Mammary epithelial cell (primary cell): ENCODE data around the gene HOXA3.

ENCODE experiments used
- EZH2 ChIP-seq: IDR thresholded peaks from 2 replicates; pipeline ENCODE4 v1.6.1; 2012; ENCODE audit warnings: low read length, inconsistent platforms, borderline replicate concordance
- TF ChIP-seq, protein P1 (sequence below), 2 donors: IDR thresholded peaks in 1 of 2; conservative IDR thresholded peaks in 1 of 2; 2 replicates each; pipeline ENCODE4 v1.5.1; 2011 to 2012; ENCODE audit warnings: inconsistent platforms in 2 of 2, low read length in 2 of 2, mild to moderate bottlenecking in 2 of 2, control low read depth in 1 of 2, low read depth in 1 of 2; ENCODE audit not compliant: insufficient read depth in 1 of 2; ENCODE audit errors: extremely low read depth in 1 of 2

DNA sequence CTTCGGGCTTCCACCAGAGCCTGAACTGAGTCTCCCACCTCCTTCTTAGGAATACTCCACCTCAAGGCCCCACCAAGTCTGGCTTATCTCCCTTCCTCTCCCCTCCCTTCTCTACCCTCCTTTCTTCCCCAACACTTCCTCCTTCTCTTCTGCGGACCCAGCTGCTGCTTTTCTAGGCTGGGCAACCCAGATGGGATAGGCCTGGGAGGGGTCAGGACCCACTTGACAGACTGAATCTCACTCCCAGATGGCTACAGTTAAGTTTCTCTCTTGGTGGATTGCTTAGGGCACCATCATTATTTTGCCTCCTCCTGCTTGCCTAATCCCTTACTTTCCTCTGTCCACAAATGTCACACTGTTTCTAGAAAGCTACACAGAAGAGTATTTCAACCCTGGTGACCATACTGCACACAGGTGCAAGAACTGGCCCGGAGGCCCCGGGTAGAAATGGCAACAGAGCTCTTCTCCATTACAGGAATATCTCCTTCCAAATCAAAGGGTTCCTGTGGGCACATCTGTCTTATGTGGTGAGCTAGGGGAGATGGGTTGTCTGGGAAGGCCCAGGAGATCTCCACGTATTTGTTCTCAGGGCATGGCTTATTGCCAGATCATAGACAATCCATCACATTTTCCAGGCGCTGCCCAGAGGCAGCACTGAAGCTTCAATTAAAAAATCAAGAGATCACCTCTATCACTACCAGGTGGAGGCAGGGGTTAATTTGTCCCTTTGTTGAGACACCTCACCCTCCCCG is 37.8 kb upstream of the HOXA3 start:
- TF ChIP-seq, protein P1, sequence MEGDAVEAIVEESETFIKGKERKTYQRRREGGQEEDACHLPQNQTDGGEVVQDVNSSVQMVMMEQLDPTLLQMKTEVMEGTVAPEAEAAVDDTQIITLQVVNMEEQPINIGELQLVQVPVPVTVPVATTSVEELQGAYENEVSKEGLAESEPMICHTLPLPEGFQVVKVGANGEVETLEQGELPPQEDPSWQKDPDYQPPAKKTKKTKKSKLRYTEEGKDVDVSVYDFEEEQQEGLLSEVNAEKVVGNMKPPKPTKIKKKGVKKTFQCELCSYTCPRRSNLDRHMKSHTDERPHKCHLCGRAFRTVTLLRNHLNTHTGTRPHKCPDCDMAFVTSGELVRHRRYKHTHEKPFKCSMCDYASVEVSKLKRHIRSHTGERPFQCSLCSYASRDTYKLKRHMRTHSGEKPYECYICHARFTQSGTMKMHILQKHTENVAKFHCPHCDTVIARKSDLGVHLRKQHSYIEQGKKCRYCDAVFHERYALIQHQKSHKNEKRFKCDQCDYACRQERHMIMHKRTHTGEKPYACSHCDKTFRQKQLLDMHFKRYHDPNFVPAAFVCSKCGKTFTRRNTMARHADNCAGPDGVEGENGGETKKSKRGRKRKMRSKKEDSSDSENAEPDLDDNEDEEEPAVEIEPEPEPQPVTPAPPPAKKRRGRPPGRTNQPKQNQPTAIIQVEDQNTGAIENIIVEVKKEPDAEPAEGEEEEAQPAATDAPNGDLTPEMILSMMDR (conservative IDR thresholded peaks at IDR 0.05 in 1 of 2, IDR thresholded peaks at IDR 0.05 in 1 of 2; ENCODE audit: extremely low read depth in 1 of 2, insufficient read depth in 1 of 2, low read depth in 1 of 2, low read length in 2 of 2) = no peak
- TF ChIP-seq EZH2 = no peak
